ENCODE data around the gene BTBD17.

The BTBD17 gene

GRCh38 chr17:74350486-74350885 lies 11.2 kb downstream of the BTBD17 start:
- Mint-ChIP-seq H3K36me3 (ENCODE audit: insufficient read depth) (no peaks in the 10 kb centered on the region), H3K27me3 (peaks cover 66% of the 10 kb centered on the region), H3K9me3 (no peaks in the 10 kb centered on the region), H3K4me3 (no peak overlapping the region), H3K27ac (ENCODE audit: low read depth) (no peak overlapping the region), H3K4me1 (peaks cover 7% of the 10 kb centered on the region)
- ATAC-seq (replicated peaks; ENCODE audit: extremely low read depth, poor library complexity, severe bottlenecking) (no peak), DNase-seq (ENCODE audit: low spot score in 2 of 2) (no peak)

GRCh38 chr17:74349120-74349519 lies 12.5 kb downstream of the BTBD17 start:
- DNase-seq (ENCODE audit: low spot score in 2 of 2) (no peak), ATAC-seq (replicated peaks; ENCODE audit: extremely low read depth, poor library complexity, severe bottlenecking) (no peak)
- H3K36me3 Mint-ChIP-seq (ENCODE audit: insufficient read depth), result no peaks in the 10 kb centered on the region
- H3K9me3 Mint-ChIP-seq, result no peaks in the 10 kb centered on the region
- H3K27me3 Mint-ChIP-seq, result peaks cover 64% of the 10 kb centered on the region
- H3K27ac Mint-ChIP-seq (ENCODE audit: low read depth), result no peak overlapping the region
- peaks cover 4% of the 10 kb centered on the region for H3K4me1 Mint-ChIP-seq
- no peak overlapping the region for H3K4me3 Mint-ChIP-seq

- Mint-ChIP-seq H3K27ac (ENCODE audit: low read depth) (no peak overlapping the region), H3K4me3 (no peak overlapping the region), H3K27me3 (peaks cover 49% of the 10 kb centered on the region), H3K4me1 (no peaks in the 10 kb centered on the region), H3K36me3 (ENCODE audit: insufficient read depth) (no peaks in the 10 kb centered on the region), H3K9me3 (no peaks in the 10 kb centered on the region)
- ATAC-seq (replicated peaks; ENCODE audit: extremely low read depth, poor library complexity, severe bottlenecking), result no peak
- DNase-seq (ENCODE audit: low spot score in 2 of 2), result no peak
Measured at GRCh38 chr17:74347646-74348045, 14.0 kb downstream of the BTBD17 start.

- Mint-ChIP-seq H3K27ac (ENCODE audit: low read depth) (no peak overlapping the region), H3K9me3 (no peaks in the 10 kb centered on the region), H3K4me3 (no peak overlapping the region), H3K36me3 (ENCODE audit: insufficient read depth) (peaks cover 2% of the 10 kb centered on the region), H3K27me3 (peaks cover 41% of the 10 kb centered on the region), H3K4me1 (no peaks in the 10 kb centered on the region)
- DNase-seq (ENCODE audit: low spot score in 2 of 2) (no peak), ATAC-seq (replicated peaks; ENCODE audit: extremely low read depth, poor library complexity, severe bottlenecking) (no peak)
Measured at GRCh38 chr17:74345433-74346241, 16.0 kb downstream of the BTBD17 start.

GRCh38 chr17:74344658-74345057 lies 17.0 kb downstream of the BTBD17 start:
- no peak overlapping the region for H3K4me3 Mint-ChIP-seq
- DNase-seq (ENCODE audit: low spot score in 2 of 2), result no peak
- H3K27me3 Mint-ChIP-seq, result peaks cover 31% of the 10 kb centered on the region
- H3K4me1 Mint-ChIP-seq, result no peaks in the 10 kb centered on the region
- H3K9me3 Mint-ChIP-seq, result no peaks in the 10 kb centered on the region
- no peak overlapping the region for H3K27ac Mint-ChIP-seq (ENCODE audit: low read depth)
- ATAC-seq (replicated peaks; ENCODE audit: extremely low read depth, poor library complexity, severe bottlenecking), result no peak
- H3K36me3 Mint-ChIP-seq (ENCODE audit: insufficient read depth), result peaks cover 2% of the 10 kb centered on the region

- peaks cover 2% of the 10 kb centered on the region for H3K36me3 Mint-ChIP-seq (ENCODE audit: insufficient read depth)
- no peaks in the 10 kb centered on the region for H3K9me3 Mint-ChIP-seq
- DNase-seq (ENCODE audit: low spot score in 2 of 2) (no peak), ATAC-seq (replicated peaks; ENCODE audit: extremely low read depth, poor library complexity, severe bottlenecking) (no peak)
- H3K27ac Mint-ChIP-seq (ENCODE audit: low read depth), result no peak overlapping the region
- no peaks in the 10 kb centered on the region for H3K4me1 Mint-ChIP-seq
- peaks cover 26% of the 10 kb centered on the region for H3K27me3 Mint-ChIP-seq
- no peak overlapping the region for H3K4me3 Mint-ChIP-seq
Measured at GRCh38 chr17:74343526-74344284, 18.0 kb downstream of the BTBD17 start.

- DNase-seq (ENCODE audit: low spot score in 2 of 2) (no peak), ATAC-seq (replicated peaks; ENCODE audit: extremely low read depth, poor library complexity, severe bottlenecking) (no peak)
- no peak overlapping the region for H3K27ac Mint-ChIP-seq (ENCODE audit: low read depth)
- no peaks in the 10 kb centered on the region for H3K4me1 Mint-ChIP-seq
- H3K4me3 Mint-ChIP-seq, result no peak overlapping the region
- H3K27me3 Mint-ChIP-seq, result peaks cover 20% of the 10 kb centered on the region
- no peaks in the 10 kb centered on the region for H3K9me3 Mint-ChIP-seq
- peaks cover 2% of the 10 kb centered on the region for H3K36me3 Mint-ChIP-seq (ENCODE audit: insufficient read depth)
Measured at GRCh38 chr17:74343121-74343520, 18.5 kb downstream of the BTBD17 start.

GRCh38 chr17:74342224-74342623 lies 19.4 kb downstream of the BTBD17 start:
- Mint-ChIP-seq H3K9me3 (no peaks in the 10 kb centered on the region), H3K36me3 (ENCODE audit: insufficient read depth) (peaks cover 2% of the 10 kb centered on the region), H3K4me3 (no peak overlapping the region), H3K27me3 (peaks cover 13% of the 10 kb centered on the region), H3K4me1 (no peaks in the 10 kb centered on the region), H3K27ac (ENCODE audit: low read depth) (no peak overlapping the region)
- ATAC-seq (replicated peaks; ENCODE audit: extremely low read depth, poor library complexity, severe bottlenecking) (no peak), DNase-seq (ENCODE audit: low spot score in 2 of 2) (no peak)

GRCh38 chr17:74340470-74341023 lies 21.1 kb downstream of the BTBD17 start:
- Mint-ChIP-seq H3K4me3 (no peak overlapping the region), H3K9me3 (no peaks in the 10 kb centered on the region), H3K36me3 (ENCODE audit: insufficient read depth) (peaks cover 2% of the 10 kb centered on the region), H3K27ac (ENCODE audit: low read depth) (no peak overlapping the region), H3K27me3 (peaks cover 12% of the 10 kb centered on the region), H3K4me1 (no peaks in the 10 kb centered on the region)
- ATAC-seq (replicated peaks; ENCODE audit: extremely low read depth, poor library complexity, severe bottlenecking), result no peak
- DNase-seq (ENCODE audit: low spot score in 2 of 2), result no peak

GRCh38 chr17:74339537-74340195 lies 22.0 kb downstream of the BTBD17 start:
- Mint-ChIP-seq H3K27me3 (peaks cover 3% of the 10 kb centered on the region), H3K9me3 (no peaks in the 10 kb centered on the region), H3K4me3 (no peak overlapping the region), H3K4me1 (no peaks in the 10 kb centered on the region), H3K36me3 (ENCODE audit: insufficient read depth) (peaks cover 2% of the 10 kb centered on the region), H3K27ac (ENCODE audit: low read depth) (no peak overlapping the region)
- ATAC-seq (replicated peaks; ENCODE audit: extremely low read depth, poor library complexity, severe bottlenecking) (no peak), DNase-seq (ENCODE audit: low spot score in 2 of 2) (no peak)

GRCh38 chr17:74337834-74338500 lies 23.7 kb downstream of the BTBD17 start:
- ATAC-seq (replicated peaks; ENCODE audit: extremely low read depth, poor library complexity, severe bottlenecking) (no peak), DNase-seq (ENCODE audit: low spot score in 2 of 2) (no peak)
- Mint-ChIP-seq H3K27me3 (no peaks in the 10 kb centered on the region), H3K36me3 (ENCODE audit: insufficient read depth) (peaks cover 2% of the 10 kb centered on the region), H3K4me1 (no peaks in the 10 kb centered on the region), H3K4me3 (no peak overlapping the region), H3K9me3 (no peaks in the 10 kb centered on the region), H3K27ac (ENCODE audit: low read depth) (no peak overlapping the region)

- H3K27me3 Mint-ChIP-seq, result no peaks in the 10 kb centered on the region
- ATAC-seq (replicated peaks; ENCODE audit: extremely low read depth, poor library complexity, severe bottlenecking), result no peak
- H3K4me1 Mint-ChIP-seq, result no peaks in the 10 kb centered on the region
- no peak overlapping the region for H3K27ac Mint-ChIP-seq (ENCODE audit: low read depth)
- no peaks in the 10 kb centered on the region for H3K9me3 Mint-ChIP-seq
- DNase-seq (ENCODE audit: low spot score in 2 of 2), result no peak
- peaks cover 2% of the 10 kb centered on the region for H3K36me3 Mint-ChIP-seq (ENCODE audit: insufficient read depth)
- H3K4me3 Mint-ChIP-seq, result no peak overlapping the region
Measured at GRCh38 chr17:74336307-74336706, 25.4 kb downstream of the BTBD17 start.

Data from central memory CD8-positive, alpha-beta T cell (primary cell).